ENCODE data around the gene GGA1.
A peak's percentile ranks its signal among the peaks of the same experiment; 100 is the strongest.

GGA1 gene

GRCh38 chr22:37627545-37627944, 18.9 kb downstream of the GGA1 start:
- DNase-seq (ENCODE audit: low spot score) = no peak
- no peak for TF ChIP-seq CTCF (IDR thresholded peaks at IDR 0.05; ENCODE audit: extremely low read depth, missing control alignments)

- no peak for TF ChIP-seq CTCF (IDR thresholded peaks at IDR 0.05; ENCODE audit: extremely low read depth, missing control alignments)
- no peak for DNase-seq (ENCODE audit: low spot score)
Measured at GRCh38 chr22:37628830-37629229, 20.2 kb downstream of the GGA1 start.

GRCh38 chr22:37629928-37630327, 21.3 kb downstream of the GGA1 start:
- no peak for TF ChIP-seq CTCF (IDR thresholded peaks at IDR 0.05; ENCODE audit: extremely low read depth, missing control alignments)

GRCh38 chr22:37630839-37631435, 22.3 kb downstream of the GGA1 start:
- no peak for TF ChIP-seq CTCF (IDR thresholded peaks at IDR 0.05; ENCODE audit: extremely low read depth, missing control alignments)
- DNase-seq (ENCODE audit: low spot score) = no peak

More at GRCh38 chr22:37629928-37630327, 21.3 kb downstream of the GGA1 start:
- no peak for DNase-seq (ENCODE audit: low spot score)

GRCh38 chr22:37631448-37632173, 23.0 kb downstream of the GGA1 start:
- no peak for TF ChIP-seq CTCF (IDR thresholded peaks at IDR 0.05; ENCODE audit: extremely low read depth, missing control alignments)
- no peak for DNase-seq (ENCODE audit: low spot score)

- DNase-seq (ENCODE audit: low spot score) = peak; percentile 67
- no peak for TF ChIP-seq CTCF (IDR thresholded peaks at IDR 0.05; ENCODE audit: extremely low read depth, missing control alignments)
Measured at GRCh38 chr22:37632174-37633088, 23.8 kb downstream of the GGA1 start.

Data from GM20000 (cell line).